NB4 (cell line): ENCODE measurements around the gene KCTD21.

Experiments used
- CTCF ChIP-seq: IDR thresholded peaks from one replicate; pipeline ENCODE4 v1.5.1; 2012; ENCODE audit warnings: low read depth, low read length
- POLR2A ChIP-seq: IDR thresholded peaks from 2 replicates; pipeline ENCODE4 v1.6.1; 2011; ENCODE audit warnings: mild to moderate bottlenecking; ENCODE audit not compliant: insufficient read length; ENCODE audit errors: extremely low read depth

GRCh38 chr11:78150754-78151153 lies 37.7 kb downstream of the KCTD21 start:
- no peak for TF ChIP-seq CTCF
- no peak for TF ChIP-seq POLR2A
